Measurements from ENCODE around the gene NME4.

NME4 gene

GRCh38 chr16:363766-364490, 33.1 kb upstream of the NME4 start:
- no peak for DNase-seq

- DNase-seq: no peak
Observed at GRCh38 chr16:364595-365491, 32.2 kb upstream of the NME4 start.

- no peak for DNase-seq
Observed at GRCh38 chr16:366476-366875, 30.5 kb upstream of the NME4 start.

- no peak for DNase-seq
Observed at GRCh38 chr16:367333-367903, 29.6 kb upstream of the NME4 start.

- no peak for DNase-seq
Observed at GRCh38 chr16:368388-369158, 28.4 kb upstream of the NME4 start.

GRCh38 chr16:369275-369865, 27.6 kb upstream of the NME4 start:
- no peak for DNase-seq

GRCh38 chr16:369866-370436, 27.0 kb upstream of the NME4 start:
- DNase-seq: no peak

GRCh38 chr16:370443-370842, 26.6 kb upstream of the NME4 start, which contains the start of gene MRPL28:
TSS of gene MRPL28 (minus strand) at chr16:370538. CDS start at chr16:370218, 320 bp downstream.
- DNase-seq: peak; percentile 92

GRCh38 chr16:370979-371514, 26.0 kb upstream of the NME4 start:
- no peak for DNase-seq

- no peak for DNase-seq
Observed at GRCh38 chr16:371515-372301, 25.3 kb upstream of the NME4 start.

- no peak for DNase-seq
Observed at GRCh38 chr16:372302-372983, 24.6 kb upstream of the NME4 start.

- DNase-seq: no peak
Observed at GRCh38 chr16:373020-373598, 23.9 kb upstream of the NME4 start.

GRCh38 chr16:373848-374615, 23.0 kb upstream of the NME4 start:
- no peak for DNase-seq

GRCh38 chr16:374616-374926, 22.4 kb upstream of the NME4 start:
- DNase-seq: no peak

- no peak for DNase-seq
Observed at GRCh38 chr16:375212-375611, 21.8 kb upstream of the NME4 start.

GRCh38 chr16:375927-376816, 20.8 kb upstream of the NME4 start:
- no peak for DNase-seq

GRCh38 chr16:376817-377418, 20.1 kb upstream of the NME4 start:
- DNase-seq: no peak

- no peak for DNase-seq
Observed at GRCh38 chr16:377419-377951, 19.5 kb upstream of the NME4 start.
